Activated B cell treated with CpG ODN at 0.5 μM for 24 hours (primary cell): Measurements from ENCODE around the gene TBKBP1. TPM values are rescaled to one million over a fixed set of nuclear protein-coding genes. Genes with fewer than 3 reads are reported as not detected.

Experiments used
- ATAC-seq: fragments of 200-7000 bp; cut with Tn5 transposase; one replicate; pipeline ENCODE4 v1.10.0; 2021; ENCODE audit warnings: low read depth, mild to moderate bottlenecking, moderate library complexity
- CTCF ChIA-PET: fragments of 350-600 bp; sonication (Branson Sonifier 250); formaldehyde crosslinking; loops from one replicate; lab custom pipeline; 2021; ENCODE audit warnings: antibody characterized with exemption; lab: Charles Lee
- POLR2A ChIA-PET: fragments of 350-600 bp; sonication (Branson Sonifier 250); formaldehyde crosslinking; loops from one replicate; lab custom pipeline; 2021; ENCODE audit warnings: antibody characterized with exemption; lab: Charles Lee
- DNase-seq: peaks from one replicate; pipeline ENCODE4 v3.0.0; 2022
- H3K27ac Mint-ChIP-seq: one replicate; pipeline ENCODE4 v1.8.0; 2020; ENCODE audit warnings: mixed read lengths
- H3K27me3 Mint-ChIP-seq: one replicate; pipeline ENCODE4 v1.8.0; 2021; ENCODE audit warnings: mixed read lengths
- H3K36me3 Mint-ChIP-seq: one replicate; pipeline ENCODE4 v1.8.0; 2021; ENCODE audit warnings: low read depth, mixed read lengths
- H3K4me1 Mint-ChIP-seq: one replicate; pipeline ENCODE4 v1.8.0; 2021; ENCODE audit warnings: mixed read lengths
- H3K4me3 Mint-ChIP-seq: one replicate; pipeline ENCODE4 v1.8.0; 2020; ENCODE audit warnings: mild to moderate bottlenecking, mixed read lengths
- H3K9me3 Mint-ChIP-seq: one replicate; pipeline ENCODE4 v1.8.0; 2020; ENCODE audit warnings: mixed read lengths
- CTCF ChIP-seq: fragments of 200-600 bp; IDR thresholded peaks from one replicate; pipeline ENCODE4 v1.8.0; 2022; ENCODE audit warnings: antibody characterized with exemption, mild to moderate bottlenecking
- intact Hi-C: fragments of 100-400 bp; cut with micrococcal nuclease; formaldehyde crosslinking; loops from one replicate; pipeline ENCODE4 v1.15.1; 2024
- total RNA-seq: library from RNA; stranded (reverse); gene quantifications from 2 replicates; pipeline ENCODE4 v1.2.3, GENCODE V29; 2022

Gene TBKBP1
- total RNA-seq, 1 donor from 2014 or later = 4.1 TPM

GRCh38 chr17:47721725-47722124 is 27.8 kb downstream of the TBKBP1 start:
- no peak for DNase-seq
- intact Hi-C loops = loop anchor here (1.0 kb wide), 1 partner anchor 12 kb away; the partner anchor contains the start of gene TBX21
- POLR2A ChIA-PET = interaction anchor here (0.7 to 1.2 kb wide), 2 partner anchors 20 to 61 kb away, joined by 3 read pairs; no protein-coding TSS in a partner anchor
- ATAC-seq = no peak
- Mint-ChIP-seq H3K4me3 (no peak overlapping the region), H3K36me3 (no peaks in the 10 kb centered on the region), H3K27ac (no peak overlapping the region), H3K4me1 (peaks cover 51% of the 10 kb centered on the region), H3K9me3 (no peaks in the 10 kb centered on the region), H3K27me3 (peaks cover 15% of the 10 kb centered on the region)
- CTCF ChIA-PET = no interaction called here
- TF ChIP-seq CTCF = no peak

- H3K4me1 Mint-ChIP-seq = peaks cover 21% of the 10 kb centered on the region
- ChIA-PET CTCF (no interaction called here), POLR2A (interaction anchor here (1.2 kb wide), 1 partner anchor 107 kb away, joined by 3 read pairs; the partner anchor contains the start of genes LRRC46 and MRPL10)
- DNase-seq (no peak), ATAC-seq (no peak)
- no peak for TF ChIP-seq CTCF
- no peaks in the 10 kb centered on the region for H3K9me3 Mint-ChIP-seq
- no peak overlapping the region for H3K27ac Mint-ChIP-seq
- no peaks in the 10 kb centered on the region for H3K36me3 Mint-ChIP-seq
- intact Hi-C loops = no loop called here
- peaks cover 15% of the 10 kb centered on the region for H3K27me3 Mint-ChIP-seq
- H3K4me3 Mint-ChIP-seq = no peak overlapping the region
Observed at GRCh38 chr17:47724705-47725104, 30.7 kb downstream of the TBKBP1 start.

- Mint-ChIP-seq H3K27ac (no peak overlapping the region), H3K27me3 (peaks cover 15% of the 10 kb centered on the region), H3K9me3 (no peaks in the 10 kb centered on the region), H3K36me3 (no peaks in the 10 kb centered on the region), H3K4me1 (peaks cover 12% of the 10 kb centered on the region), H3K4me3 (no peak overlapping the region)
- CTCF ChIA-PET = no interaction called here
- no peak for TF ChIP-seq CTCF
- intact Hi-C loops = no loop called here
- POLR2A ChIA-PET = interaction anchor here (1.2 kb wide), 1 partner anchor 106 kb away, joined by 3 read pairs; the partner anchor contains the start of genes LRRC46 and MRPL10
- ATAC-seq = no peak
- DNase-seq = no peak
Observed at GRCh38 chr17:47725446-47726111, 31.6 kb downstream of the TBKBP1 start.

GRCh38 chr17:47726796-47727703 is 33.1 kb downstream of the TBKBP1 start:
- intact Hi-C loops = no loop called here
- no peak for TF ChIP-seq CTCF
- Mint-ChIP-seq H3K4me1 (peaks cover 8% of the 10 kb centered on the region), H3K9me3 (no peaks in the 10 kb centered on the region), H3K27me3 (peaks cover 9% of the 10 kb centered on the region), H3K27ac (no peak overlapping the region), H3K36me3 (no peaks in the 10 kb centered on the region), H3K4me3 (no peak overlapping the region)
- ATAC-seq = no peak
- no peak for DNase-seq
- ChIA-PET CTCF (interaction anchor here (1.3 kb wide), 1 partner anchor 29 kb away, joined by 3 read pairs; no protein-coding TSS in a partner anchor), POLR2A (interaction anchor here (0.5 to 0.9 kb wide), 3 partner anchors 24 to 28 kb away, joined by 4 to 16 read pairs (median 5); no protein-coding TSS in a partner anchor)

- H3K4me1 Mint-ChIP-seq = peaks cover 14% of the 10 kb centered on the region
- ATAC-seq = no peak
- H3K27me3 Mint-ChIP-seq = peaks cover 9% of the 10 kb centered on the region
- CTCF ChIA-PET = interaction anchor here (1.3 kb wide), 1 partner anchor 30 kb away, joined by 3 read pairs; no protein-coding TSS in a partner anchor
- no peaks in the 10 kb centered on the region for H3K36me3 Mint-ChIP-seq
- intact Hi-C loops = no loop called here
- POLR2A ChIA-PET = no interaction called here
- TF ChIP-seq CTCF = no peak
- no peaks in the 10 kb centered on the region for H3K9me3 Mint-ChIP-seq
- H3K4me3 Mint-ChIP-seq = no peak overlapping the region
- no peak for DNase-seq
- H3K27ac Mint-ChIP-seq = no peak overlapping the region
Observed at GRCh38 chr17:47727704-47728036, 33.7 kb downstream of the TBKBP1 start.
